AG04450 (cell line): ENCODE measurements around the gene BMP10. TPM values are rescaled to one million over a fixed set of nuclear protein-coding genes. Genes with fewer than 3 reads are reported as not detected.
A peak's percentile ranks its signal among the peaks of the same experiment; 100 is the strongest.

Experiments
- CTCF ChIA-PET: fragments of 300-600, 350-600 bp; formaldehyde crosslinking; extraction: SDS; loops from one replicate; lab custom pipeline; 2022; ENCODE audit warnings: antibody characterized with exemption, inconsistent platforms; lab: Charles Lee
- POLR2A ChIA-PET: fragments of 350-600 bp; formaldehyde crosslinking; extraction: SDS; loops from one replicate; lab custom pipeline; 2021; ENCODE audit warnings: antibody characterized with exemption, inconsistent platforms; lab: Yijun Ruan, JAX
- DNase-seq: peaks from one replicate; pipeline ENCODE4 v3.0.0-alpha.2; 2011; ENCODE audit warnings: low read depth, low spot score
- H3K27ac ChIP-seq: one replicate; pipeline ENCODE4 v1.5.1; 2012; ENCODE audit warnings: low read depth, low read length, control low read depth
- H3K27me3 ChIP-seq: one replicate; pipeline ENCODE4 v1.6.0; 2012; ENCODE audit warnings: low read length; ENCODE audit not compliant: control insufficient read depth, insufficient read depth
- H3K4me3 ChIP-seq: 2 replicates; pipeline ENCODE4 v1.5.1; 2011; ENCODE audit warnings: mild to moderate bottlenecking, low read depth, low read length, control low read depth
- H3K9me3 ChIP-seq: 2 replicates; pipeline ENCODE4 v1.5.1; 2012; ENCODE audit warnings: low read length; ENCODE audit not compliant: control insufficient read depth, insufficient read depth
- polyA plus RNA-seq: library from polyadenylated mRNA; depleted of rRNA; stranded (reverse); fragments of >200 nt; gene quantifications from 2 replicates; pipeline ENCODE4 v1.2.3, GENCODE V29; 2011
- TF ChIP-seq, protein P1 (sequence below): IDR thresholded peaks from 2 replicates; pipeline ENCODE4 v1.5.1; 2011; ENCODE audit warnings: low read depth, low read length, control low read depth, inconsistent platforms

BMP10 gene
- polyA plus RNA-seq, 1 experiment: not detected

DNA sequence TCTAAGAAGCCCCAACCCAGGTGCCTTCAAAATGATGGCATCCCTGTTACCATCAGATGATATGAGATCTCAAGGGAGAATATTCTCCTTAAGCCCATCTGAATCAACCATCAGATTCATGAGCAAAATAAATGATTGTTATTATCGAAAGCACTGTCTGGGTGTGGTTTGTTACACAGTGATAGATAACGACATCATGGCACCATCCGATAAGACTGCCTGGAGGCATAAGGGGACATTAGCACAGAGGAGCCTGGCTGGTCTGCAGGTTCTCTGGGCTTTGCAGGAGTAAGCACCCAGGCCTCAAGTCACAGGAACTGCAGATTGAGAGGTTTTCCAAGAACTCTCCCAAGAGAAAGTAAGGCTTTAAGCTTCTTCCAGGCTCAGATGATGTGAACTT lies 15.6 kb downstream of the BMP10 start:
- no peak for DNase-seq
- H3K4me3 ChIP-seq: no peak overlapping the region
- H3K27me3 ChIP-seq: no peaks in the 10 kb centered on the region
- H3K9me3 ChIP-seq: no peaks in the 10 kb centered on the region
- POLR2A ChIA-PET: no interaction called here
- TF ChIP-seq, protein P1, sequence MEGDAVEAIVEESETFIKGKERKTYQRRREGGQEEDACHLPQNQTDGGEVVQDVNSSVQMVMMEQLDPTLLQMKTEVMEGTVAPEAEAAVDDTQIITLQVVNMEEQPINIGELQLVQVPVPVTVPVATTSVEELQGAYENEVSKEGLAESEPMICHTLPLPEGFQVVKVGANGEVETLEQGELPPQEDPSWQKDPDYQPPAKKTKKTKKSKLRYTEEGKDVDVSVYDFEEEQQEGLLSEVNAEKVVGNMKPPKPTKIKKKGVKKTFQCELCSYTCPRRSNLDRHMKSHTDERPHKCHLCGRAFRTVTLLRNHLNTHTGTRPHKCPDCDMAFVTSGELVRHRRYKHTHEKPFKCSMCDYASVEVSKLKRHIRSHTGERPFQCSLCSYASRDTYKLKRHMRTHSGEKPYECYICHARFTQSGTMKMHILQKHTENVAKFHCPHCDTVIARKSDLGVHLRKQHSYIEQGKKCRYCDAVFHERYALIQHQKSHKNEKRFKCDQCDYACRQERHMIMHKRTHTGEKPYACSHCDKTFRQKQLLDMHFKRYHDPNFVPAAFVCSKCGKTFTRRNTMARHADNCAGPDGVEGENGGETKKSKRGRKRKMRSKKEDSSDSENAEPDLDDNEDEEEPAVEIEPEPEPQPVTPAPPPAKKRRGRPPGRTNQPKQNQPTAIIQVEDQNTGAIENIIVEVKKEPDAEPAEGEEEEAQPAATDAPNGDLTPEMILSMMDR: no peak
- CTCF ChIA-PET: no interaction called here
- H3K27ac ChIP-seq: no peak overlapping the region

DNA sequence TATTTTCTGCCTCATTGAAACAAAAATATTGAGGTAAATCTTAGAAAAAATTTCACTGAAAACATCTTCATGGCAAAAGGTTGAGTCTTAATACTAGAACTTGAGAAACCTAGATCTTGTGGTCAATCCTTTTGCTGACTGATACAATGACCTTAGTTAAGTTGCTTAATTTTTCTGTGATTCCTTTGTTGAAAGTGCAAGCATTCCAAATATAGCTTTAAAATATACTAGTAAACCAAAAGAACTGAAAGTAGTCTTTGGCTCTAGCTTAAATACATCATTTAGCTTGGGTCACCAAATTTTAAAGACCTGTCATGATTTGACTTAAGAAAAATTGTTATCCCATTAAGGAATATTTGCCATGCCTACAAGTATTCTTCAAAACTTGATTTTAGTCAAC lies 16.7 kb downstream of the BMP10 start:
- Histone ChIP-seq H3K9me3 (no peaks in the 10 kb centered on the region), H3K27me3 (no peaks in the 10 kb centered on the region), H3K4me3 (no peak overlapping the region), H3K27ac (no peak overlapping the region)
- CTCF ChIA-PET: interaction anchor here (0.7 to 1.0 kb wide), 3 partner anchors 70 to 733 kb away, joined by 3 read pairs; no protein-coding TSS in a partner anchor
- TF ChIP-seq, protein P1: no peak
- POLR2A ChIA-PET: no interaction called here
- no peak for DNase-seq

DNA sequence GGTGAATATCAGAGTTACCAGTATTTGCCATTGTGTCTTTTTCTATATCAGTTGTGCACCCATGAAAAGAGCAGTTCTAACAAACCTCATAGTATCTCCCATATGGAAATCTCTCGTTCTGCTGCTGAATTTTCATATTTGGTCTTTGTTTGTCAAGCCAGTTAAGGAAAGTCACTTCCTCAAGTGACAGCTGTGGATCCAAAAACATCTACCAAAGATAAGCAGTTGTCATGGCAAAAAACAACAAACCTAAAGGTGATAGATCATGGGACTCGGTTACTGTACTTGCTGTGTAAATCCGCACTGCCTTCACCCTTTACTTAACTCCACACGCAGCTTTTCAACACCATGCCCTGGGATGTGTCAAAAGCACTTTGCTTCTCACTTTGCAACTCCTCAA lies 17.3 kb downstream of the BMP10 start:
- no peak for DNase-seq
- POLR2A ChIA-PET: interaction anchor here (1.2 kb wide), 1 partner anchor 259 kb away, joined by 3 read pairs; no protein-coding TSS in a partner anchor
- Histone ChIP-seq H3K9me3 (no peaks in the 10 kb centered on the region), H3K27me3 (no peaks in the 10 kb centered on the region), H3K4me3 (no peak overlapping the region), H3K27ac (no peak overlapping the region)
- CTCF ChIA-PET: interaction anchor here (0.9 to 2.0 kb wide), 3 partner anchors 71 to 145 kb away, joined by 3 to 8 read pairs (median 3); no protein-coding TSS in a partner anchor
- TF ChIP-seq, protein P1: no peak

DNA sequence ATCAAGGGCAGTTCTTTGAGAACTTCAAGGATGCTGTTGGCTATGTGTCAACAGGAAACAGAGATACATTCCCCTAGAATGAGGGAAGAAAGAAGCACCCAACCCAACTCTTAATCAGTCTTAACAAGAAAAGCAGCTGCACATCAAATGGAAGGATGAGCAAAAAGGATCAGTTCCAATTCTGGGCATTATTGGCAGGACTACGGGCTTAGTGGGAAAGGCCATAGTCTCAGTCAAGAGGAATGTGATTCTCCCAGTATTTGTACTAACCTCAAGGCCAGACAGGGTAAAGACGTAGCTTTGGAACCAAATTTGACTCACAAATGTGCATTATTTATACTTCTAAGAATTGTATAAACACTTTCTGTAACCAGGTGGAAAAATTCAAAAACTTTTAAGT lies 18.2 kb downstream of the BMP10 start:
- no peak overlapping the region for H3K27ac ChIP-seq
- TF ChIP-seq, protein P1: no peak
- H3K4me3 ChIP-seq: no peak overlapping the region
- ChIA-PET CTCF (interaction anchor here (0.8 to 2.0 kb wide), 2 partner anchors 14 to 101 kb away, joined by 3 to 8 read pairs; no protein-coding TSS in a partner anchor), POLR2A (interaction anchor here (1.2 kb wide), 1 partner anchor 258 kb away, joined by 3 read pairs; no protein-coding TSS in a partner anchor)
- no peaks in the 10 kb centered on the region for H3K9me3 ChIP-seq
- DNase-seq: peak; percentile 56
- H3K27me3 ChIP-seq: no peaks in the 10 kb centered on the region

DNA sequence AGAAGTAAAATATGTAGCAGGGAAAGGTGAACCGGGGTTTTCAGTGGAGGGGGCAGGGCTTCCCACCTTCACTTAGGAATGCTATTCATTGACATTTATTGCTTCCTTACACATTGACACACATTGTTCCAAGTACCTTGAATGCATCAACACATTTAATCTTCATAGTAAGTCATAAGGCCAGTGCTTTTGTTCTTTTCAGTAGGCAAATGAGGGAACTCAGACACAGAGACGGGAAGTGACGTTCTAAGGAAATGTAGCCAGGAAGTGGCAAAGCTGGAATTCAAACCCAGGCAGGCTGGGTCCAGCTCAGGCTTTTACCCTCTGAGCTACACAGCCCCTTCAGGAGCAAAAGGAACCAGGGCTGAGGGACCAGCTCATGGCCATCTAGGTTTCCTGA lies 20.7 kb downstream of the BMP10 start:
- Histone ChIP-seq H3K27me3 (no peaks in the 10 kb centered on the region), H3K9me3 (no peaks in the 10 kb centered on the region), H3K27ac (no peak overlapping the region), H3K4me3 (no peak overlapping the region)
- TF ChIP-seq, protein P1: no peak
- DNase-seq: no peak
- ChIA-PET POLR2A (no interaction called here), CTCF (interaction anchor here (1.0 to 1.7 kb wide), 4 partner anchors 10 to 142 kb away, joined by 3 to 4 read pairs (median 4); no protein-coding TSS in a partner anchor)
